HG03575 (cell line): ENCODE results near the gene FRY.

Experiments
- ATAC-seq: cut with Tn5 transposase; IDR thresholded peaks from one replicate; pipeline ENCODE4 v1.9.1; 2021; ENCODE audit not compliant: unreplicated experiment, insufficient number of reproducible peaks, low FRiP score; ENCODE audit errors: extremely low read depth

Gene FRY

GRCh38 chr13:32067149-32067961, 35.8 kb downstream of the FRY start:
- no peak for ATAC-seq

- ATAC-seq = no peak
Measured at GRCh38 chr13:32068255-32068654, 36.7 kb downstream of the FRY start.

GRCh38 chr13:32073180-32073864, 41.7 kb downstream of the FRY start:
- ATAC-seq = no peak

- ATAC-seq = no peak
Measured at GRCh38 chr13:32075170-32075851, 43.7 kb downstream of the FRY start.

GRCh38 chr13:32079587-32079986, 48.0 kb downstream of the FRY start:
- no peak for ATAC-seq

- ATAC-seq = no peak
Measured at GRCh38 chr13:32080328-32080744, 48.8 kb downstream of the FRY start.

- ATAC-seq = no peak
Measured at GRCh38 chr13:32081591-32081990, 50.0 kb downstream of the FRY start.

GRCh38 chr13:32086366-32086765, 54.8 kb downstream of the FRY start:
- no peak for ATAC-seq

- no peak for ATAC-seq
Measured at GRCh38 chr13:32086791-32087441, 55.3 kb downstream of the FRY start.

- no peak for ATAC-seq
Measured at GRCh38 chr13:32087955-32088747, 56.6 kb downstream of the FRY start.

GRCh38 chr13:32092496-32092895, 60.9 kb downstream of the FRY start:
- no peak for ATAC-seq

GRCh38 chr13:32093006-32093405, 61.4 kb downstream of the FRY start:
- ATAC-seq = no peak

GRCh38 chr13:32098272-32098671, 66.7 kb downstream of the FRY start:
- no peak for ATAC-seq

GRCh38 chr13:32105653-32106313, 74.2 kb downstream of the FRY start:
- no peak for ATAC-seq

- ATAC-seq = no peak
Measured at GRCh38 chr13:32107474-32107873, 75.9 kb downstream of the FRY start.

GRCh38 chr13:32107973-32108372, 76.4 kb downstream of the FRY start:
- no peak for ATAC-seq

GRCh38 chr13:32113532-32113931, 82.0 kb downstream of the FRY start:
- no peak for ATAC-seq

GRCh38 chr13:32114284-32114950, 82.8 kb downstream of the FRY start:
- ATAC-seq = no peak
